Measurements from ENCODE around the gene HSD17B12.

GRCh38 chr11:43852057-43852636, 171.6 kb downstream of the HSD17B12 start:
- TF ChIP-seq CTCF (IDR thresholded peaks at IDR 0.05) (peak; percentile 51 to 71 (median 63)), POLR2A (IDR thresholded peaks at IDR 0.05) (no peak)
